HCT116 (cell line): Measurements from ENCODE around the gene ACTRT2. TPM values are rescaled to one million over a fixed set of nuclear protein-coding genes. Genes with fewer than 3 reads are reported as not detected.

Source experiments
- ATAC-seq: fragments of 200-7000 bp; cut with Tn5 transposase; 2 replicates; pipeline ENCODE4 v1.9.1; 2020; ENCODE audit warnings: mild to moderate bottlenecking, moderate library complexity
- BruUV-seq: library from RNA; stranded (reverse); fragments of 400-500 nt; replicated peaks from 2 replicates; lab custom pipeline; 2021; lab: Mats Ljungman, UMichigan
- CTCF ChIA-PET: fragments of 300-600 bp; sonication (Branson Sonifier 250); formaldehyde crosslinking; loops from one replicate; lab custom pipeline; 2021; ENCODE audit warnings: antibody characterized with exemption; lab: Charles Lee
- POLR2A ChIA-PET: fragments of 300-600, 350-600 bp; sonication (Branson Sonifier 250); formaldehyde crosslinking; loops from one replicate; lab custom pipeline; 2021; ENCODE audit warnings: antibody characterized with exemption; lab: Charles Lee
- RAD21 ChIA-PET, 2 experiments: fragments of 300-600 bp; sonication (Branson Sonifier 250); formaldehyde crosslinking; loops; one replicate each; lab custom pipeline; 2023; ENCODE audit warnings: low total read pairs in 2 of 2; ENCODE audit not compliant: uncharacterized antibody in 2 of 2, unreplicated experiment in 2 of 2, low non-redundant PET in 1 of 2; lab: Charles Lee
- DNase-seq: peaks from one replicate; pipeline ENCODE4 v3.0.0-alpha.2; 2010; ENCODE audit warnings: low read depth, low spot score
- H2AFZ ChIP-seq: fragments of 200-600 bp; shearing (Covaris generic), sonication (generic); 2 replicates; pipeline ENCODE4 v1.6.1; 2017; ENCODE audit warnings: low read depth, mixed run types, mixed read lengths, antibody characterized with exemption, low read length; ENCODE audit not compliant: poor library complexity, severe bottlenecking
- H3K27ac ChIP-seq: 2 replicates; pipeline ENCODE4 v1.5.1; 2012; ENCODE audit warnings: low read depth, low read length
- H3K27me3 ChIP-seq: fragments of 200-600 bp; sonication (generic); 2 replicates; pipeline ENCODE4 v1.6.1; 2016; ENCODE audit warnings: mixed run types, low read length, mixed read lengths; ENCODE audit not compliant: insufficient read depth
- H3K36me3 ChIP-seq, 2 experiments: fragments of 200-500 bp in 1 of 2; fragments of 200-600 bp in 1 of 2; sonication (Bioruptor generic) in 1 of 2; sonication (generic) in 1 of 2; 2 replicates each; pipeline versions ENCODE4 v1.5.1 to v1.6.1; 2014 to 2016; ENCODE audit warnings: low read length in 2 of 2, inconsistent platforms in 1 of 2, mixed read lengths in 1 of 2, mixed run types in 1 of 2; ENCODE audit not compliant: insufficient read depth in 2 of 2, control insufficient read depth in 1 of 2
- H3K4me1 ChIP-seq, 2 experiments: fragments of 200-600 bp in 1 of 2; sonication (generic) in 1 of 2; 2 replicates each; pipeline versions ENCODE4 v1.5.1 to v1.6.1; 2012 to 2017; ENCODE audit warnings: low read length in 2 of 2, inconsistent platforms in 1 of 2, mild to moderate bottlenecking in 1 of 2, mixed read lengths in 1 of 2, mixed run types in 1 of 2, moderate library complexity in 1 of 2; ENCODE audit not compliant: insufficient read depth in 2 of 2, control insufficient read depth in 1 of 2
- H3K4me2 ChIP-seq: fragments of 200-600 bp; sonication (generic); 2 replicates; pipeline ENCODE4 v1.6.1; 2017; ENCODE audit warnings: mixed run types, low read length, mixed read lengths
- H3K4me3 ChIP-seq, 2 experiments: fragments of 200-600 bp in 1 of 2; sonication (generic) in 1 of 2; replicated peaks in 1 of 2; 2 replicates each; pipeline ENCODE4 v1.5.1; 2011 to 2016; ENCODE audit warnings: low read length in 2 of 2, control low read depth in 1 of 2, low read depth in 1 of 2, mild to moderate bottlenecking in 1 of 2, mixed read lengths in 1 of 2, mixed run types in 1 of 2
- H3K79me2 ChIP-seq: fragments of 200-600 bp; sonication (generic); 2 replicates; pipeline ENCODE4 v1.6.1; 2017; ENCODE audit warnings: mild to moderate bottlenecking, mixed run types, low read length, moderate library complexity, mixed read lengths; ENCODE audit not compliant: insufficient read depth
- H3K9ac ChIP-seq: fragments of 200-600 bp; sonication (generic); 2 replicates; pipeline ENCODE4 v1.6.1; 2016; ENCODE audit warnings: low read length, mixed read lengths
- H3K9me2 ChIP-seq: fragments of 200-600 bp; sonication (generic), shearing (Covaris generic); 2 replicates; pipeline ENCODE4 v1.6.1; 2017; ENCODE audit warnings: mixed run types, mild to moderate bottlenecking, moderate library complexity; ENCODE audit not compliant: insufficient read depth
- H3K9me3 ChIP-seq, 2 experiments: fragments of 200-500 bp in 1 of 2; fragments of 200-600 bp in 1 of 2; sonication (Bioruptor generic) in 1 of 2; sonication (generic) in 1 of 2; 2 replicates each; pipeline ENCODE4 v1.6.1; 2014 to 2017; ENCODE audit warnings: low read length in 2 of 2, mixed read lengths in 2 of 2, inconsistent platforms in 1 of 2, low read depth in 1 of 2, mild to moderate bottlenecking in 1 of 2, mixed run types in 1 of 2, moderate library complexity in 1 of 2; ENCODE audit not compliant: control insufficient read depth in 1 of 2, insufficient read depth in 1 of 2
- H4K20me1 ChIP-seq: fragments of 200-600 bp; sonication (generic), shearing (Covaris generic); 2 replicates; pipeline ENCODE4 v1.6.1; 2017; ENCODE audit warnings: mixed run types, mild to moderate bottlenecking, moderate library complexity; ENCODE audit not compliant: insufficient read depth
- ATF3 ChIP-seq: IDR thresholded peaks from 2 replicates; pipeline ENCODE4 v1.6.1; 2012
- CEBPB ChIP-seq: IDR thresholded peaks from 2 replicates; pipeline ENCODE4 v1.6.1; 2012; ENCODE audit warnings: low read depth
- EGR1 ChIP-seq: IDR thresholded peaks from 2 replicates; pipeline ENCODE4 v1.6.1; 2012; ENCODE audit warnings: low read depth
- EZH2 ChIP-seq: fragments of 200-600 bp; sonication (generic); IDR thresholded peaks from 2 replicates; pipeline ENCODE4 v1.6.1; 2017; ENCODE audit warnings: antibody characterized with exemption, mixed run types
- REST ChIP-seq: IDR thresholded peaks from 2 replicates; pipeline ENCODE4 v1.6.1; 2012; ENCODE audit warnings: low read depth
- SP1 ChIP-seq: IDR thresholded peaks from 2 replicates; pipeline ENCODE4 v1.6.1; 2012; ENCODE audit warnings: low read depth
- TCF7L2 ChIP-seq: IDR thresholded peaks from 2 replicates; pipeline ENCODE4 v1.7.0; 2011; ENCODE audit warnings: borderline replicate concordance, inconsistent platforms; ENCODE audit not compliant: insufficient read depth, insufficient read length; ENCODE audit errors: extremely low read depth
- YY1 ChIP-seq: IDR thresholded peaks from 2 replicates; pipeline ENCODE4 v1.6.1; 2011; ENCODE audit warnings: low read length, low read depth, moderate library complexity, mild to moderate bottlenecking; ENCODE audit not compliant: insufficient replicate concordance; ENCODE audit errors: extremely low read depth
- ZFX ChIP-seq: fragments of 450-650 bp; IDR thresholded peaks from 2 replicates; pipeline ENCODE4 v1.6.1; 2017
- ZNF274 ChIP-seq: fragments of 200-500 bp; sonication (Bioruptor generic); IDR thresholded peaks from 2 replicates; pipeline ENCODE4 v1.6.1; 2014; ENCODE audit warnings: mild to moderate bottlenecking, low read depth, low read length, inconsistent platforms
- intact Hi-C: fragments of 100-400 bp; cut with micrococcal nuclease; formaldehyde crosslinking; loops from 2 replicates; pipeline ENCODE4 v1.10.0; 2022
- total RNA-seq: library from RNA; stranded (reverse); gene quantifications from one replicate; pipeline ENCODE4 v1.2.1, GENCODE V29; 2021; ENCODE audit not compliant: unreplicated experiment

Gene ACTRT2
- total RNA-seq, 1 experiment from 2014 or later, result not detected

GRCh38 chr1:3065396-3065795 is 44.1 kb downstream of the ACTRT2 start:
- TF ChIP-seq REST (no peak), YY1 (no peak), ZNF274 (no peak), ATF3 (no peak), SP1 (no peak), TCF7L2 (no peak), EZH2 (no peak), EGR1 (no peak), CEBPB (no peak), ZFX (no peak)
- no peaks in the 10 kb centered on the region; a peak in 1 of 4 replicates for H3K4me1 ChIP-seq
- H2AFZ ChIP-seq, result no peak overlapping the region
- H3K27me3 ChIP-seq, result no peaks in the 10 kb centered on the region
- no peak overlapping the region for H3K27ac ChIP-seq
- intact Hi-C loops, result no loop called here
- DNase-seq, result no peak
- RAD21 ChIA-PET, result no interaction called here
- H3K4me2 ChIP-seq, result no peak overlapping the region
- H3K79me2 ChIP-seq, result no peaks in the 10 kb centered on the region
- H3K9me3 ChIP-seq, result no peaks in the 10 kb centered on the region
- H3K36me3 ChIP-seq, result no peaks in the 10 kb centered on the region
- CTCF ChIA-PET, result no interaction called here
- H4K20me1 ChIP-seq, result no peaks in the 10 kb centered on the region
- H3K9me2 ChIP-seq, result no peaks in the 10 kb centered on the region
- no peak overlapping the region for H3K9ac ChIP-seq
- BruUV-seq, result no TSS peak
- POLR2A ChIA-PET, result no interaction called here
- ATAC-seq, result no peak
- H3K4me3 ChIP-seq, result no peak overlapping the region
